OCI-LY1 (cell line): ENCODE results near the gene VWA1.

Experiments
- H2AFZ ChIP-seq: fragments of 200-600 bp; sonication (generic), shearing (Covaris generic); 2 replicates; pipeline ENCODE4 v1.6.0; 2014; ENCODE audit warnings: antibody characterized with exemption, mild to moderate bottlenecking, low read length
- H3F3A ChIP-seq: fragments of 200-600 bp; sonication (generic), shearing (Covaris generic); 2 replicates; pipeline ENCODE4 v1.6.0; 2014; ENCODE audit warnings: mild to moderate bottlenecking, antibody characterized with exemption, low read length, moderate library complexity; ENCODE audit not compliant: insufficient read depth
- H3K27ac ChIP-seq: fragments of 200-600 bp; sonication (generic); 2 replicates; pipeline ENCODE4 v1.5.1; 2014; ENCODE audit warnings: low read length, mixed run types, mild to moderate bottlenecking, low read depth; ENCODE audit not compliant: poor library complexity, severe bottlenecking
- H3K27me3 ChIP-seq: fragments of 200-600 bp; sonication (generic); 2 replicates; pipeline ENCODE4 v1.6.0; 2014; ENCODE audit warnings: antibody characterized with exemption, mild to moderate bottlenecking, low read length, moderate library complexity; ENCODE audit not compliant: insufficient read depth
- H3K36me3 ChIP-seq: fragments of 200-600 bp; sonication (generic); 2 replicates; pipeline ENCODE4 v1.6.1; 2014; ENCODE audit warnings: mild to moderate bottlenecking, antibody characterized with exemption, low read length, moderate library complexity, mixed read lengths; ENCODE audit not compliant: insufficient read depth
- H3K4me1 ChIP-seq: fragments of 200-600 bp; sonication (generic); 2 replicates; pipeline ENCODE4 v1.5.1; 2014; ENCODE audit warnings: mild to moderate bottlenecking, low read length, moderate library complexity; ENCODE audit not compliant: insufficient read depth, severe bottlenecking
- H3K4me2 ChIP-seq: fragments of 200-600 bp; sonication (generic), shearing (Covaris generic); 2 replicates; pipeline ENCODE4 v1.6.1; 2014; ENCODE audit warnings: low read length
- H3K4me3 ChIP-seq: fragments of 200-600 bp; sonication (generic); 2 replicates; pipeline ENCODE4 v1.5.1; 2014; ENCODE audit warnings: low read length, low read depth, mild to moderate bottlenecking, mixed read lengths; ENCODE audit not compliant: poor library complexity, severe bottlenecking
- H3K79me2 ChIP-seq: fragments of 200-600 bp; shearing (Covaris generic); 2 replicates; pipeline ENCODE4 v1.6.1; 2016; ENCODE audit warnings: mixed run types, low read length, mixed read lengths; ENCODE audit not compliant: insufficient read depth
- H3K9ac ChIP-seq: fragments of 200-600 bp; sonication (generic), shearing (Covaris generic); 2 replicates; pipeline ENCODE4 v1.6.1; 2014; ENCODE audit warnings: mild to moderate bottlenecking, low read length, mixed read lengths
- H3K9me2 ChIP-seq: fragments of 200-600 bp; sonication (generic), shearing (Covaris generic); 2 replicates; pipeline ENCODE4 v1.6.1; 2014; ENCODE audit warnings: low read depth, mild to moderate bottlenecking, low read length, mixed read lengths
- H3K9me3 ChIP-seq: fragments of 200-600 bp; shearing (Covaris generic); 2 replicates; pipeline ENCODE4 v1.6.1; 2014; ENCODE audit warnings: low read length, mixed read lengths
- H4K20me1 ChIP-seq: fragments of 200-600 bp; sonication (generic), shearing (Covaris generic); 2 replicates; pipeline ENCODE4 v1.6.0; 2016; ENCODE audit warnings: mild to moderate bottlenecking, low read length; ENCODE audit not compliant: insufficient read depth
- EZH2 ChIP-seq: fragments of 200-600 bp; sonication (generic), shearing (Covaris generic); IDR thresholded peaks from 2 replicates; pipeline ENCODE4 v1.8.0; 2017; ENCODE audit warnings: borderline replicate concordance, mixed run types, mild to moderate bottlenecking, antibody characterized with exemption, low read length, moderate library complexity, mixed read lengths
- TF ChIP-seq, protein P1 (sequence below): fragments of 200-600 bp; sonication (generic), shearing (Covaris generic); IDR thresholded peaks from 2 replicates; pipeline ENCODE4 v1.5.1; 2017; ENCODE audit warnings: mild to moderate bottlenecking, antibody characterized with exemption, low read length, moderate library complexity, mixed read lengths

VWA1 gene

DNA sequence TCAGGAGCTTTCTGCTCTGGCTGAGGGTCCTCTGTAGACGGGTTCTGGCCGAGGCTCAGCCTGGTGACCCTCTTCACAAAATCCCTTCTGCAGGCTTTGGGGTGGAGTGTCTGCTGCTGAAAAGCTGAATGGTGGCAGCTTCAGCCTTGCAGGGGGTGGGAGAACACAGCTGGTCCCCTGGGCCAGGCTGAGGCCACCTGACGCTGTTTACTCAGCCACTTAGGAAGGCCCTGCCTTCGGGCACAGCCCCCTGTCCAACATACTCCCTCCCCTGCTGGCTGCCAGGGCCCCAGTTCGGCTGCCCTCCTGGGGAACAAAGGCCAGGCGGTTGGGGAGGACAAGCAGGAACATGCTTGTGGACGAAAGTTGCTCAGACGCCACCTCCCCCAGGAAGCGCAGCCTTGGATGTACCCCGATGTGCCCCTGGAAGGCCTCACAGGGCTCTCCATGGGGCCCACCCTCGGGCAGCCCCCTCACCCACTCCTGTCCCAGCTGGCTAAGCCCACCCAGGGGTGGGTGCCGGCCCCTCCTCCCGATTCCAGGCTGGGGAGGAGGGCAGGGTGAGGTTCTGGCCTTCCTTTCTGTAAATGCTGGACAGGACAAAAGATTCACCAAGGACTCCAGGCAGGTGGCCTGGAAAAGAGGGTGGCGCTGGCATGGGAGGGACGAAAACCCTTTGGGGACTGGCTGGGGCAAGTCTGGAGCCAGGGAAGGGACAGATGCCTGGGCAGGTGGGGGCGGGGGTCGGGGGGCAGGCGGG, 14.2 kb upstream of the VWA1 start, which contains the start of gene ANKRD65:
Gene ANKRD65 (minus strand): TSS at position 130 of the 760 bp plus-strand sequence. CDS start 271 bp downstream, outside the sequence.
- Histone ChIP-seq H3K9me3 (no peaks in the 10 kb centered on the region), H3K9me2 (no peaks in the 10 kb centered on the region), H2AFZ (no peak within 1 kb of the TSS), H3K9ac (no peak within 1 kb of the TSS), H3K27ac (no peak within 1 kb of the TSS), H3K36me3 (no peaks in the 10 kb centered on the region), H4K20me1 (no peaks in the 10 kb centered on the region), H3K79me2 (no peaks in the 10 kb centered on the region), H3F3A (no peaks in the 10 kb centered on the region), H3K4me2 (no peak within 1 kb of the TSS), H3K4me3 (no peak within 1 kb of the TSS), H3K4me1 (peaks cover 5% of the 10 kb centered on the region), H3K27me3 (0 out of 2 replicates have a peak, but pooled peaks cover 10% of the 10 kb centered on the region)
- no peak for TF ChIP-seq EZH2
- TF ChIP-seq, protein P1, sequence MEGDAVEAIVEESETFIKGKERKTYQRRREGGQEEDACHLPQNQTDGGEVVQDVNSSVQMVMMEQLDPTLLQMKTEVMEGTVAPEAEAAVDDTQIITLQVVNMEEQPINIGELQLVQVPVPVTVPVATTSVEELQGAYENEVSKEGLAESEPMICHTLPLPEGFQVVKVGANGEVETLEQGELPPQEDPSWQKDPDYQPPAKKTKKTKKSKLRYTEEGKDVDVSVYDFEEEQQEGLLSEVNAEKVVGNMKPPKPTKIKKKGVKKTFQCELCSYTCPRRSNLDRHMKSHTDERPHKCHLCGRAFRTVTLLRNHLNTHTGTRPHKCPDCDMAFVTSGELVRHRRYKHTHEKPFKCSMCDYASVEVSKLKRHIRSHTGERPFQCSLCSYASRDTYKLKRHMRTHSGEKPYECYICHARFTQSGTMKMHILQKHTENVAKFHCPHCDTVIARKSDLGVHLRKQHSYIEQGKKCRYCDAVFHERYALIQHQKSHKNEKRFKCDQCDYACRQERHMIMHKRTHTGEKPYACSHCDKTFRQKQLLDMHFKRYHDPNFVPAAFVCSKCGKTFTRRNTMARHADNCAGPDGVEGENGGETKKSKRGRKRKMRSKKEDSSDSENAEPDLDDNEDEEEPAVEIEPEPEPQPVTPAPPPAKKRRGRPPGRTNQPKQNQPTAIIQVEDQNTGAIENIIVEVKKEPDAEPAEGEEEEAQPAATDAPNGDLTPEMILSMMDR = no peak

DNA sequence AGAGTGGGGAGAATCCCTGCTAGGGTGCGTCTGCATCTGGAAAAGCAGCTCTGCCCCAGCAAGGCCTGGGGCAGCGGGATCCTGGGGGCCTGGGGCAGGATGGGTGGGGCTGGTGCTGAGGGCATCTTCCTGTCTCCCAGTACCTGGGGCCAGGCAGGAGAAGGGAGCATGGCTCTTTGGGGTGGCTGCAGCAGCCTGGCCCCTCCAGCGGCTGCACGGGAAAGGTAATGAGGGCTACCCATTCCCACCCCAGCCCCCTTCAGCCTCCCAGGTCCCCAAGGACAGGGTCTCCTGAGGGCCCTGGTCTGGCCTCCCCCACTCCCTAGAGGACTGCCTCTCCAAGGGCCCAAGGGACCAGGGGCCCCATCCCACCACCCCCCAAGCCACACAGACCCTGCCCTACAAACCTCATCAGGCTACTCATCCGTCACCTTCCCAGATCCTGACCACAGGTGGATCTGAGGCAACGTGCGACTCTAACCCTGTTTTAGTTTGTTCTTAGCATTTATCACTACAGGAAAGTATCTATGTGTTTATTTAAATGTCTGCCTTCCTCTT, 13.5 kb upstream of the VWA1 start:
- Histone ChIP-seq H3K9me3 (no peaks in the 10 kb centered on the region), H3K27ac (no peak overlapping the region), H4K20me1 (no peaks in the 10 kb centered on the region), H3K36me3 (no peaks in the 10 kb centered on the region), H3F3A (no peaks in the 10 kb centered on the region), H3K79me2 (no peaks in the 10 kb centered on the region), H3K9me2 (no peaks in the 10 kb centered on the region), H3K9ac (no peak overlapping the region), H3K4me2 (no peak overlapping the region), H3K4me1 (peaks cover 5% of the 10 kb centered on the region), H2AFZ (no peak overlapping the region), H3K27me3 (0 out of 2 replicates have a peak, but pooled peaks cover 10% of the 10 kb centered on the region), H3K4me3 (no peak overlapping the region)
- TF ChIP-seq EZH2 = no peak

DNA sequence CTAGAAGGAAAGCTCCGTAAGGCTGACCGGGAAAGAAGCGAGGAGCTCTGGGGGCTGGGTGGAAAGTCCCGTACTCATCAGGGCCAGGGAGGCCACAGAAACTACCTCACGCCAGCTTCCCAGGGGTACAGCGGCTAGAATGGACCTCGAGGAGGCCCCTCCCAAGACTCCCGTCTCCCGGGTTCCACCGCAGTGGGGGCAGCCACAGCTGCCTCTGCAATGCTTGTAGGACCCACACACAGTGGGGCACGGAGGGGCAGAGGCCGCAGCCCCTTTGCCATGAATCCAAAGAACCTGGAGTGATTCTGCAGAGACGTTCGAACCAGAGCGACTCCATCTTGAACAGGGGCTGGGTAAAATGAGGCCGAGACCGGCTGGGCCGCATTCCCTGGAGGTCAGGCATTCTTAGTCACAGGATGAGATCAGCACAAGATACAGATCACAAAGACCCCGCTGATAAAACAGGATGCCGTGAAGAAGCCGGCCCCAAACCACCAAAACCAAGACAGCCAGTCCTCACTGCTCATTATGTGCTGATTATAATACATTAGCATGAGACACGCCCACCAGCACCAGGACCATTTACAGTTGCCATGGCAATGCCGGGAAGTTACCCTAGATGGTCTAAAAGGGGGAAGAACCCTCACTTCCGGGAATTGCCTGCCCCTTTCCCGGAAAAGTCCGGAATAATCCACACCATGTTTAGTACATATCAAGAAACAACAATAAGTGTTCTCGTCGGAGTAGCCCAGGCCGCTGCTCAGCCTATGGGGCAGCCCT, 12.8 kb upstream of the VWA1 start:
- Histone ChIP-seq H3F3A (no peaks in the 10 kb centered on the region), H3K9ac (no peak overlapping the region), H3K27me3 (0 out of 2 replicates have a peak, but pooled peaks cover 10% of the 10 kb centered on the region), H3K79me2 (no peaks in the 10 kb centered on the region), H3K9me3 (no peaks in the 10 kb centered on the region), H3K4me3 (no peak overlapping the region), H3K9me2 (no peaks in the 10 kb centered on the region), H3K27ac (no peak overlapping the region), H3K4me1 (peaks cover 5% of the 10 kb centered on the region), H4K20me1 (no peaks in the 10 kb centered on the region), H2AFZ (no peak overlapping the region), H3K4me2 (no peak overlapping the region), H3K36me3 (no peaks in the 10 kb centered on the region)
- no peak for TF ChIP-seq EZH2
- TF ChIP-seq, protein P1 = no peak
